Peyer's patch (tissue), 4 donors: Measurements from ENCODE around the gene TOGARAM2.

Experiments
- POLR2A ChIP-seq, 2 donors: fragments of 450-650 bp; IDR thresholded peaks; one replicate each; pipeline ENCODE4 v1.5.1; 2017; ENCODE audit warnings: antibody characterized with exemption in 2 of 2, mild to moderate bottlenecking in 2 of 2, moderate library complexity in 2 of 2
- TF ChIP-seq, protein P1 (sequence below), 6 experiments: fragments of 450-650 bp in 4 of 6; fragments of 200-600 bp in 2 of 6; sonication (generic) in 1 of 6; IDR thresholded peaks; one replicate each; pipeline ENCODE4 v1.5.1; 2017 to 2019; ENCODE audit warnings: antibody characterized with exemption in 6 of 6, mild to moderate bottlenecking in 3 of 6, moderate library complexity in 1 of 6

DNA sequence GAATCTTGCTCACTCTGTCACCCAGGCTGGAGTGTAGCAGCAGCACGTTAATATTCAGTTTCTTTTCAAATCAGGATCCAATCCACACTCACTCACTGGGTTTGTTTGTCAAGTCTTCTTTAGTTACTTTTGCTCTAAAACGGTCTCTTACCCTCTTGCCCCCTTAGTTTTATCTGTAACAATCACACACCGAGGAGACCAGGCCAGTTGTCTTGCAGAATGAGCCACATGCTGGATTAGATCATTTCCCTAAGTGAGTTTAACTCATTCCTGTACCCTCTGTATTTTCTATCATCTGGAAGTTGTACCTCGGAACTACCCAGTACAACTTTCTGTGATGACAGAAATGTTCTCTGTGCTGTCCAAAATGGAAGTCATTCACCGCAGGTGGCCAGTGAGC, 20.7 kb upstream of the TOGARAM2 start:
- TF ChIP-seq, protein P1, sequence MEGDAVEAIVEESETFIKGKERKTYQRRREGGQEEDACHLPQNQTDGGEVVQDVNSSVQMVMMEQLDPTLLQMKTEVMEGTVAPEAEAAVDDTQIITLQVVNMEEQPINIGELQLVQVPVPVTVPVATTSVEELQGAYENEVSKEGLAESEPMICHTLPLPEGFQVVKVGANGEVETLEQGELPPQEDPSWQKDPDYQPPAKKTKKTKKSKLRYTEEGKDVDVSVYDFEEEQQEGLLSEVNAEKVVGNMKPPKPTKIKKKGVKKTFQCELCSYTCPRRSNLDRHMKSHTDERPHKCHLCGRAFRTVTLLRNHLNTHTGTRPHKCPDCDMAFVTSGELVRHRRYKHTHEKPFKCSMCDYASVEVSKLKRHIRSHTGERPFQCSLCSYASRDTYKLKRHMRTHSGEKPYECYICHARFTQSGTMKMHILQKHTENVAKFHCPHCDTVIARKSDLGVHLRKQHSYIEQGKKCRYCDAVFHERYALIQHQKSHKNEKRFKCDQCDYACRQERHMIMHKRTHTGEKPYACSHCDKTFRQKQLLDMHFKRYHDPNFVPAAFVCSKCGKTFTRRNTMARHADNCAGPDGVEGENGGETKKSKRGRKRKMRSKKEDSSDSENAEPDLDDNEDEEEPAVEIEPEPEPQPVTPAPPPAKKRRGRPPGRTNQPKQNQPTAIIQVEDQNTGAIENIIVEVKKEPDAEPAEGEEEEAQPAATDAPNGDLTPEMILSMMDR (IDR thresholded peaks at IDR 0.05): no peak
- no peak for TF ChIP-seq POLR2A (IDR thresholded peaks at IDR 0.05)
